Endodermal cell (in vitro differentiated cells): ENCODE measurements around the gene EVL. TPM values are rescaled to one million over a fixed set of nuclear protein-coding genes. Genes with fewer than 3 reads are reported as not detected.
"Not testable (repeated sequence)": the region's sequence is repeated elsewhere in the genome, so short reads cannot be mapped to it uniquely, and the experiment has no call there.

Experiments used
- DNase-seq: peaks from one replicate; pipeline ENCODE4 v3.0.0-alpha.2; 2017
- H3K27ac ChIP-seq: 2 replicates; pipeline ENCODE4 v1.5.1; 2013; ENCODE audit warnings: mild to moderate bottlenecking, low read depth, low read length, moderate library complexity
- H3K27me3 ChIP-seq: 2 replicates; pipeline ENCODE4 v1.6.1; 2013; ENCODE audit warnings: mild to moderate bottlenecking, low read length, moderate library complexity; ENCODE audit not compliant: insufficient read depth, control insufficient read depth, poor library complexity, severe bottlenecking
- H3K36me3 ChIP-seq: 2 replicates; pipeline ENCODE4 v1.7.0; 2013; ENCODE audit warnings: mild to moderate bottlenecking, low read length, moderate library complexity; ENCODE audit not compliant: control insufficient read depth, insufficient read depth
- H3K4me1 ChIP-seq: one replicate; pipeline ENCODE4 v1.7.0; 2013; ENCODE audit warnings: low read length; ENCODE audit not compliant: control insufficient read depth, insufficient read depth
- H3K4me3 ChIP-seq: 2 replicates; pipeline ENCODE4 v1.5.1; 2013; ENCODE audit warnings: mild to moderate bottlenecking, low read length, moderate library complexity
- H3K9ac ChIP-seq: 2 replicates; pipeline ENCODE4 v1.6.1; 2013; ENCODE audit warnings: mild to moderate bottlenecking, low read length, moderate library complexity; ENCODE audit not compliant: poor library complexity, severe bottlenecking; ENCODE audit errors: extremely low read depth
- H3K9me3 ChIP-seq: 2 replicates; pipeline ENCODE4 v1.6.1; 2013; ENCODE audit warnings: mild to moderate bottlenecking, low read length, moderate library complexity; ENCODE audit not compliant: control insufficient read depth
- H3K27ac Mint-ChIP-seq: 2 replicates; pipeline ENCODE4 v1.8.0; 2020; ENCODE audit warnings: mixed read lengths
- H3K27me3 Mint-ChIP-seq: 2 replicates; pipeline ENCODE4 v1.8.0; 2021; ENCODE audit warnings: mild to moderate bottlenecking, mixed read lengths; ENCODE audit not compliant: insufficient read depth
- H3K36me3 Mint-ChIP-seq: 2 replicates; pipeline ENCODE4 v1.8.0; 2020; ENCODE audit warnings: low read depth, mixed read lengths
- H3K4me1 Mint-ChIP-seq: 2 replicates; pipeline ENCODE4 v1.8.0; 2020; ENCODE audit warnings: mixed read lengths
- H3K4me3 Mint-ChIP-seq: 2 replicates; pipeline ENCODE4 v1.8.0; 2020; ENCODE audit warnings: mild to moderate bottlenecking, moderate library complexity, mixed read lengths
- H3K9me3 Mint-ChIP-seq: 2 replicates; pipeline ENCODE4 v1.8.0; 2020; ENCODE audit warnings: mild to moderate bottlenecking, mixed read lengths
- CTCF ChIP-seq: fragments of 200-600 bp; sonication (generic); conservative IDR thresholded peaks from 2 replicates; pipeline ENCODE4 v1.5.0; 2021; ENCODE audit warnings: antibody characterized with exemption, mild to moderate bottlenecking
- WGBS, 2 experiments: methylation state at CpG; one replicate each; pipeline versions ENCODE4 v1.1.5 to v1.1.7; 2013; ENCODE audit warnings: missing lambda C conversion rate in 2 of 2, mixed read lengths in 1 of 2; ENCODE audit not compliant: insufficient coverage in 1 of 2, insufficient read length in 1 of 2; 5-methylcytosine and 5-hydroxymethylcytosine counted together
- total RNA-seq, 2 donors: library from RNA; stranded (reverse); fragmentation: NEBNext Ultra II Directional in 1 of 2; extraction: Animal tissue kit (Norgen Biotek cat#: 25700) in 1 of 2; gene quantifications; 2 replicates in 1 of 2; 3 replicates in 1 of 2; pipeline ENCODE4 v1.2.1, GENCODE V29; 2021

The EVL gene
- total RNA-seq, 2 donors from 2014 or later = 61.1 to 71.3 TPM

DNA sequence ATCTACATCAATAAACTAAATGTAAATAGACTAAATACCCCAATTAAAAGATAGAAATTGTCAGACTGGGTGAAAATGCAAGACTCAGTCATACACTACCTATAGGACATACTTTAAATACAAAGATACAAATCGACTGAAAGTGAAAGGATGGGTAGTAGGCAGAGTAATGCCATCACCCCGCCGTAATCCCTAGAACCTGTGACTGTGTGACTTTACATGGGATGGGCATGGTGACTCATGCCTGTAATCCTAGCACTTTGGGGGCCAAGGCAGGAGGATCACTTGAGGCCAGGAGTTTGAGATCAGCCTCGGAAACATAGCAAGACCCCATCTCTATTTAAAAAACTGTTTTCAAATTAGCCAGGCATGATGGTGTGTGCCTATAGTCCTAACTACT lies 2.6 kb upstream of the EVL start:
- Mint-ChIP-seq H3K36me3 (no peaks in the 10 kb centered on the region), H3K9me3 (peaks cover 3% of the 10 kb centered on the region), H3K27me3 (no peaks in the 10 kb centered on the region), H3K27ac (no peak overlapping the region), H3K4me1 (peaks cover 2% of the 10 kb centered on the region), H3K4me3 (no peak overlapping the region)
- no peaks in the 10 kb centered on the region for H3K36me3 ChIP-seq
- H3K4me1 ChIP-seq = no peaks in the 10 kb centered on the region
- no peaks in the 10 kb centered on the region for H3K9me3 ChIP-seq
- H3K27ac ChIP-seq = no peak overlapping the region
- H3K4me3 ChIP-seq = no peak overlapping the region
- 83 to 90% methylated on average over 2 to 4 of the region's 4 CpGs for WGBS, 2 experiments
- no peaks in the 10 kb centered on the region for H3K27me3 ChIP-seq
- no peak for TF ChIP-seq CTCF
- no peak overlapping the region for H3K9ac ChIP-seq
- DNase-seq = no peak

GRCh38 chr14:100063314-100063941 lies 1.8 kb upstream of the EVL start:
- no peaks in the 10 kb centered on the region for H3K9me3 ChIP-seq
- 92 to 93% methylated on average over 2 to 6 of the region's 6 CpGs for WGBS, 2 experiments
- Mint-ChIP-seq H3K36me3 (no peaks in the 10 kb centered on the region), H3K9me3 (peaks cover 3% of the 10 kb centered on the region), H3K4me3 (no peak overlapping the region), H3K27me3 (no peaks in the 10 kb centered on the region), H3K4me1 (peaks cover 3% of the 10 kb centered on the region), H3K27ac (no peak overlapping the region)
- no peaks in the 10 kb centered on the region for H3K4me1 ChIP-seq
- no peaks in the 10 kb centered on the region for H3K27me3 ChIP-seq
- H3K9ac ChIP-seq = no peak overlapping the region
- TF ChIP-seq CTCF = no peak
- H3K27ac ChIP-seq = no peak overlapping the region
- H3K4me3 ChIP-seq = no peak overlapping the region
- DNase-seq = no peak
- no peaks in the 10 kb centered on the region for H3K36me3 ChIP-seq

- not testable (repeated sequence) for H3K4me3 Mint-ChIP-seq, H3K9me3 Mint-ChIP-seq, H3K27ac ChIP-seq, H3K4me1 ChIP-seq, DNase-seq, H3K9me3 ChIP-seq, H3K9ac ChIP-seq, H3K4me3 ChIP-seq, H3K27me3 ChIP-seq, H3K27me3 Mint-ChIP-seq, H3K36me3 ChIP-seq, H3K36me3 Mint-ChIP-seq, H3K27ac Mint-ChIP-seq
- peaks cover 14% of the 10 kb centered on the region for H3K4me1 Mint-ChIP-seq
- WGBS, 2 experiments = 90 to 98% methylated on average over 6 to 11 of the region's 12 CpGs
These were observed 708 bp upstream of the EVL start for GRCh38 chr14:100064335-100065092.
